Renal cortical epithelial cell (primary cell): ENCODE results near the gene PTHLH. TPM values are rescaled to one million over a fixed set of nuclear protein-coding genes. Genes with fewer than 3 reads are reported as not detected.

Source experiments
- DNase-seq: peaks from one replicate; pipeline ENCODE4 v3.0.0-alpha.2; 2011; ENCODE audit warnings: low read depth
- total RNA-seq: library from RNA; depleted of rRNA; stranded (reverse); fragments of >200 nt; gene quantifications from 2 replicates; pipeline ENCODE4 v1.2.3, GENCODE V29; 2014

Gene PTHLH
- 0.40 and 9.7 TPM in 2 replicates for total RNA-seq

DNA sequence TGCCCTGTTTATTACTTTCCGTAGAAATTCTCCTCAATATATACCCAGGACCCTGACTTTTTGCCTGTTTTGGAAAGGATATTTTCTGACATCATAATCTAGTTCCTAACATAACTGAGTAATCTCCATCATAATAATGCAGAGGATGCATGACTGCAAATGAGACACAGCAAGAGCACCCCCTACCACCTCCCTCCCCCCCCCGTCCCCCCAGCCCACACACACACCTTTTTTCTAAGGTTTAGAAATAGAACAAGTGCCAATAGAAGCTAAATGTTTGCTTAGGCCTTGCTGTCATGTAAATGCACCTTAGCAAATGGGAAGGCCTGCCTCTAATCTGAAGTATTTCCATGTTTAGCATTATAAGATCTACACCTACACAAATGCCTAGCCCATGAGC lies at the start of gene PTHLH:
Gene PTHLH, minus strand, starts transcription at position 13 of the 400 bp plus-strand sequence. CDS start 3,239 bp downstream, outside the sequence.
- DNase-seq = no peak

DNA sequence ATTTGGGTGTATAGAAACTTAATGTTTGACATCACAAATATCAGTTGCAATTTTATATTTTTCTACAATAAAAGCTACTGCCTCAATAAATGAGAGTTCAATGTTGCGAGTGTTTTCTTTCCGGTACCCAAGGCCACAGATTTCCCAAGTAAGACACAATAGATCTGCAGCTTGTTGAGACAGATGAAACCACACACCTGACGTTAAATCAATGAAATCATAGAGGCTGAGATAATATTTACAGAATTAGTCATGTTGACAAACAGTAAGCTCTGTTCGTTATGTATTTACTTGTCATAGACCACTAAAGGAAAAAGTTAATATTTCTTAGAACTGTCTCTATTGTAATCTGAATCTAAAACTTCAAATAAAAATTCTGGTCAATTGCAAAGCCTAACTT lies 49.2 kb upstream of the PTHLH start:
- peak; percentile 38 for DNase-seq

DNA sequence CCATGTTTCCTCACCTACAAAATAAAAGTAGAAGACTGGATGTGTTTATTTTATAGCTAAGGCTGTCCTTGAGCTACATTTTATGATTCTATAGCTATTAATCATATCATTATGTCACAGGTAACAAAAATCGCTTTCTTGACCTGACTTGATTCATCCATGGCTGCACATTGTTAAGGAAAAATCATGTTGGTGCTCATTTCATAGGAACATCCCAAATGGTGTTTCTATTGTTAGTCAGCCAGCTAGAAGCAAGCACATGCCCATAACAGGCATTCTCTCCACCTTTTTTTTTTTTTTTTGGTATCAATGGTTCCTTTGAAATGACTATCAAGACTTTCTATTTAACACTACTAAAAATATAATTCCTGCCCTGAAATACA lies 45.3 kb upstream of the PTHLH start:
- no peak for DNase-seq

DNA sequence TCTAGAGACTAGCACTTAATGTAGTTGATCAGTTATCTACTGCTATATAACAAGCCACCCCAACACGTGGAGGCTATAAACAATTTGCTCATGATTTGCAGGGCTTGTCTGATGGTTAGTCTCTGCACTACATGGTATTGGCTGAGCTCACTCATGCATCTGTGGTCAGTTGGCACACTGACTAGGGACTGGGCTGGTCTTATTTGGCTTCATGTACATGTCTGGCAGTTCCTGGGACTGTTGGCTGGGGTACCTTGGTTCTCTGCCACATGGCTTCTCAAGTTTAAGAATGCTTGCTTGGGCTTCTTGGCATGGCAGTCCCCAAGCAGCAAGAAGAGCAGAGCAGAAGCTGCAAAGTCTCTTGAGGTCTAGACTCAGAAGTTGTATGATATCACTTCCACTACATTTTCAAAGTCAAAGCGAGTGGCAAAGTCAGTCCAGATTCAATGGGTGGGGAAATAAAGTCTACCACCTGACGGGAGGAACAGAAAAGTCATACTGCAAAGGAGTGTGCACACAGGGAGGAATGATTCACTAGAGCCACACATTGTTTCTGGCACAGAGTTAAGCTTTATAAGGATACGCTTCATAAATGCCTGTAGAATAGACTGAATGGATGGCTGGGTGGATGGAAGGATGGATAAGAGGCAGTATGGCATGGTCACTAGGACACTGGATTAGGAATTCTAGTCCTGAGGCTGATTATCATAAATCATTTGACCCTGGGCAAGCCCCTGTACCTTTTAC lies 44.8 kb upstream of the PTHLH start:
- peak; percentile 28 for DNase-seq

DNA sequence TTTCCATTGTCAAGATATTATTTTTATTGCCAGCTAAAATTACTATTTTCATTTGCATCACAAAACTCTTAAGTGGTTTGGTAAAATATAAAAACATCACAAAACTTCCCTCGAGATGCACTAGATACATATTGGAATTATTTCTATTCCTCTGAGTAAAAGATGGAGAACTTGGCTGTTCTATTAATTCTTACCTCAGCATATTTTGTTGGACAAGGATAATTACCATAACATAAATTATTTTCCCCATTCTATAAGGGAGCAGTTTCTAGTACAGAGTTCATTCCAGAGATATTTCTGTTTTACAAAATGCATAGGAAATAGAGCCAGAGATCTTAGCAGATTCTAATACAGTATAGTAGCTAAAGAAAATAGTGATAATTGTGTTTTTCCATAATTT lies 42.6 kb upstream of the PTHLH start:
- DNase-seq = no peak

GRCh38 chr12:28014196-28014595 lies 41.7 kb upstream of the PTHLH start:
- no peak for DNase-seq

GRCh38 chr12:28012333-28012918 lies 39.9 kb upstream of the PTHLH start:
- no peak for DNase-seq

- no peak for DNase-seq
Measured at GRCh38 chr12:28010036-28010435, 37.5 kb upstream of the PTHLH start.

- no peak for DNase-seq
Measured at GRCh38 chr12:27999970-28000369, 27.4 kb upstream of the PTHLH start.

DNA sequence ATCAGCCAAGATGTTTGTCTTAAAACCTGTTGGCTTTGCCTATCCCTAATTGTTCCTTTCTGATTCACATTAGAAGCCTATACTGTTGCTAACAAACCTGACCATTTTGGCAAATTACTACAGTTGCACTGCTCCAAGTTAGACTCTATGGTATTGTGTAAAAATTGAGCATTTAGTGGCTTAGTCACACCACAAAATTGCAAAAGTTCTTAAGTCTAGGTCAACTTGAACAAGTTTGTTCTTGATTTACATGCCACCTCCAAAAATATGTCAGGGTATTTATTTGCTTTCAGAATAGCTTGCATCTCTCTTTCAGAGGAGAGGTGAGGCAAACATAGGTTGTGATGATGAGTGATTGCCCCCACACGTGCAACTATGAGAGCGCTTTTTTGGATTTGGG lies 27.0 kb upstream of the PTHLH start:
- DNase-seq = peak; percentile 69

DNA sequence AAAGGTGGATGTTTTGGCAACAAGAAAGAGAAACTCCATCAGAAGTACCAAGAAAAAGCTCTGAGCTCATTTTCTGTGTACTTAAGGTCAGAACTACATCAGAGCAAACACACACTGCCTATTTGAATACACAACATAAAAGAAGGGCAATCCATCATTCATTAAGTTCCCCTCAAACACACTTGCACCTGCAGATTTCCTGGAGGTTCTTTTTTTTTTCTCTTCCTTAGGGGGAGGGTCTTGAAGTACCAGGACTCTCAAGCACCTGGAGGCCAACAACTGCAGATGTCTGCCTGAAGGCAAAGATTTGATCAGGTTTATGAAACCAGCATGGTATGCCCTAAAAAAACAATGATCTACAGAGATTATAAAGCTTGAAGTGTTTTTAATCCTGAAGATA lies 26.1 kb upstream of the PTHLH start:
- DNase-seq = no peak

- DNase-seq = no peak
Measured at GRCh38 chr12:27998170-27998569, 25.6 kb upstream of the PTHLH start.

GRCh38 chr12:27996761-27997160 lies 24.2 kb upstream of the PTHLH start:
- no peak for DNase-seq

- no peak for DNase-seq
Measured at GRCh38 chr12:27995406-27995805, 22.9 kb upstream of the PTHLH start.

GRCh38 chr12:27988594-27989233 lies 16.2 kb upstream of the PTHLH start:
- no peak for DNase-seq

GRCh38 chr12:27987331-27987730 lies 14.8 kb upstream of the PTHLH start:
- no peak for DNase-seq

DNA sequence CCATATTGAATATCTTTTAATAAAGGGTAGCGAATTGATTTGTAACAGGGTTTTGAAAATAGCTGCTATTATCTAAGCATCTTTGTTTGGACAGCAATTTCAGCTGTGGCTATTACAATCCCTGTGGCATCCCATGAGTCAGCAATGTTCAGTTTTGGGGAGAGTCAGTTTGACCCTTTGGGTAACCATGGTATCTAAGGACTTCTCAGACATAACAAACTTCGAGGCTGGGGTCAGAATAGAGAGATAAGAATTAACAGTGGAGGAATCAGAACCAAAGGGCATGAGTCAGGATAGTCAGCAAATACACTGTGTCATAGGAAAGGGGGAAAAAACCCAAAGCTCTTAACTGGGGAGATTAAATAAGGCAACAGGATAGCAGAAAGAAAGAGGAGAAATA lies 11.7 kb upstream of the PTHLH start:
- peak; percentile 59 for DNase-seq

DNA sequence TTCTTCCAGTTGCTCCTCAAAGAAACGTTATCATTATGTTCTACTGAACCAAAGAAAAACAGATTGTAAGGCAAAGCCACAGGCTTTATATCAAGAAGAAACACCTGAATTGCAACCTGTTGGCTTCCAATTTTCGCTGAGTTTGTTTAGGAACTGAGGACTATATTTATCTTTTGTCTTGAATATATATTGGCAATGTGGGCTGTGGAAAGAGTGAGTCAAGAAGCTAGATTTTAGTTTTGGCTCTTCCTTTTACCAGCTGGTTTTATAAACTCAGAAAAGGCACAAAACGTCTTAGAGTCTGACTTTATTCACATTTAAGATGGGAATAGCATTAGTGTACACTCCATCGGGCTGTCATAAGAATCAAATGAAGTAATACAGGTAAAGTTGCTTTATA lies 10.4 kb upstream of the PTHLH start:
- no peak for DNase-seq

DNA sequence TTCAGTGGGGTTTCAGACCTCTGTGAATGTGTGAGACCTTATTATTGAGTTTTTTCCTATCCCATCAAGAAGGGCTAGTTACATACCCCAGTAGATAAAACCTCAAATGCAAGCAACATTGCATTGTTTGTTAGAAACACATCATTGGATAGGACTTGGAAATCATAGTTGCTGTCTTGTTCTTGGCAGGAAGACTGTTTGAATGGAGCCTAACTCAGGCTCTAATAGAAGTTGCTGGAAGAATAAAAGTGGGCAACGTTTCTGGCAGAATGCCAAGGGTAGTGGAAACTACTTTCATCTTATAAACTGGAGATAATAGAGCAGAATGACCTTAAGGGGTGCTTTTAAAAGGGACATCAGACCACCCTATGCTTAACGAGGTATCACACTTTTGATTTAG lies 9.9 kb upstream of the PTHLH start:
- no peak for DNase-seq

DNA sequence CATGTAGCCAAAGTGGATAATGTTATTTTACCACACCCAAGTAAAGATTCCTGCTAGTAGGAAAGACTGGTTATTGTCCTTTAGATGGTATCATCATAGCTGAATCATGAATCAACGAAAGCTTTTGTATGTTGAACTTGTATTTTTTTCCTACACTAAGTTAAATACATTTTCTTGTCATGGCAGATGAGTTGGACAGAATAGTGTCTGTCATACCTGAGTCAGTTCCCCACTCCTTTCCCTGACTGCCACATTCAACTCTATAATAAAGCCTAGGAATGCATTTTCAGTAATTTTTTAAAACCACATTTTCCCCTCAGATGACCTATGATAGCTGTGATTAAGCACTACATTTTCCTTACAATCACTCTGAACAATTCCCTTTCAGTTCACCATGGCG lies 9.3 kb upstream of the PTHLH start:
- DNase-seq = peak; percentile 20

DNA sequence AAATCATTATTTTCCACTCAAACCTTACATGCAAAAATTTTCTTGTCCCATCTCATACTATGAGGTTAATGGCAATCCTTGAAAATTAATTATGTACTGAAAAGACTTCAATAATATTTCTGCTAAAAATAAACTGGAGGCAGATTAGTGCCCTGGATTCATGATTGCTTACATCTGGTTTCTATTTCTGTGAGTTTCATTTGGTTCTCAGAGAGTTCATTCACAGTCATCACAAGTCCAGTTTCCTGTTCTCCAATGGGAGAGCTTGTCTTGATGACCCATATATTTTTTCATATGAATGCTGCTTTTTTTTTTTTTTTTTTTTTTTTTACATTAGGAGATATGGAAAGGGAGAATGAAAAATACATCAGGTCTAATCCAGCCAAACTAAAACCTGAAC lies 6.6 kb upstream of the PTHLH start:
- DNase-seq = no peak

- peak; percentile 35 for DNase-seq
Measured at GRCh38 chr12:27975222-27976136, 2.9 kb upstream of the PTHLH start.
